HepG2 (cell line): ENCODE data around the gene AGER. TPM values are rescaled to one million over a fixed set of nuclear protein-coding genes. Genes with fewer than 3 reads are reported as not detected.

Experiments
- ATF5 ChIP-seq: sonication (generic); formaldehyde crosslinking; IDR thresholded peaks from 2 replicates; pipeline ENCODE4 v1.4.0; 2020; ENCODE audit warnings: mild to moderate bottlenecking, low read depth, missing genetic modification reagents
- ATRX ChIP-seq: sonication (generic); formaldehyde crosslinking; IDR thresholded peaks from 2 replicates; pipeline ENCODE4 v1.4.0; 2020; ENCODE audit warnings: missing genetic modification reagents, borderline replicate concordance
- BATF2 ChIP-seq: sonication (generic); formaldehyde crosslinking; IDR thresholded peaks from 2 replicates; pipeline ENCODE4 v1.8.0; 2022; ENCODE audit warnings: mild to moderate bottlenecking, missing genetic modification reagents, moderate library complexity
- EHMT2 ChIP-seq: fragments of 200-600 bp; sonication (generic); IDR thresholded peaks from 2 replicates; pipeline ENCODE4 v1.7.0; 2017; ENCODE audit warnings: antibody characterized with exemption, low read depth, low read length, borderline replicate concordance
- ELF1 ChIP-seq: sonication (generic); formaldehyde crosslinking; IDR thresholded peaks from 2 replicates; pipeline ENCODE4 v1.4.0; 2020; ENCODE audit warnings: missing genetic modification reagents
- MTA1 ChIP-seq: sonication (generic); formaldehyde crosslinking; IDR thresholded peaks from 2 replicates; pipeline ENCODE4 v1.4.0; 2020; ENCODE audit warnings: missing genetic modification reagents, mild to moderate bottlenecking, borderline replicate concordance
- POGK ChIP-seq: sonication (generic); formaldehyde crosslinking; conservative IDR thresholded peaks from 2 replicates; pipeline ENCODE4 v1.8.0; 2022; ENCODE audit warnings: mild to moderate bottlenecking, moderate library complexity, missing genetic modification reagents
- SRSF4 ChIP-seq: fragments of 200-400 bp; formaldehyde crosslinking; IDR thresholded peaks from one replicate; pipeline ENCODE4 v1.6.1; 2018; ENCODE audit warnings: mild to moderate bottlenecking, low read depth, low read length, moderate library complexity; ENCODE audit not compliant: poor library complexity, severe bottlenecking
- TP53 ChIP-seq: sonication (generic); formaldehyde crosslinking; conservative IDR thresholded peaks from 2 replicates; pipeline ENCODE4 v1.4.0; 2020; ENCODE audit warnings: missing genetic modification reagents
- ZFP36L1 ChIP-seq: sonication (generic); formaldehyde crosslinking; IDR thresholded peaks from 2 replicates; pipeline ENCODE4 v1.8.0; 2022; ENCODE audit warnings: mild to moderate bottlenecking, missing genetic modification reagents, moderate library complexity
- ZFP37 ChIP-seq: sonication (generic); formaldehyde crosslinking; IDR thresholded peaks from 2 replicates; pipeline ENCODE4 v1.4.0; 2020; ENCODE audit warnings: missing genetic modification reagents, borderline replicate concordance
- ZNF256 ChIP-seq: sonication (generic); formaldehyde crosslinking; conservative IDR thresholded peaks from 2 replicates; pipeline ENCODE4 v1.4.0; 2020; ENCODE audit warnings: missing genetic modification reagents
- ZNF280B ChIP-seq: sonication (generic); formaldehyde crosslinking; IDR thresholded peaks from 2 replicates; pipeline ENCODE4 v1.5.0; 2020; ENCODE audit warnings: missing genetic modification reagents, mild to moderate bottlenecking, borderline replicate concordance
- ZNF460 ChIP-seq: sonication (generic); formaldehyde crosslinking; IDR thresholded peaks from 2 replicates; pipeline ENCODE4 v1.5.1; 2020; ENCODE audit warnings: missing genetic modification reagents, mild to moderate bottlenecking, borderline replicate concordance
- ZNF580 ChIP-seq: IDR thresholded peaks from 2 replicates; pipeline ENCODE4 v1.6.1; 2016; ENCODE audit warnings: low read depth, borderline replicate concordance
- ZNF800 ChIP-seq: sonication (generic); formaldehyde crosslinking; IDR thresholded peaks from 2 replicates; pipeline ENCODE4 v1.4.0; 2020; ENCODE audit warnings: missing genetic modification reagents
- ZSCAN5A ChIP-seq: sonication (generic); formaldehyde crosslinking; IDR thresholded peaks from 2 replicates; pipeline ENCODE4 v1.8.0; 2022; ENCODE audit warnings: mild to moderate bottlenecking, missing genetic modification reagents, borderline replicate concordance
- polyA plus RNA-seq, 8 experiments: library from polyadenylated mRNA; depleted of rRNA in 3 of 8; stranded (reverse) in 7 of 8; unstranded in 1 of 8; fragments of >200 nt; fragmentation: Illumina TruSeq in 4 of 8; extraction: Trizol in 4 of 8; gene quantifications; 2 replicates each; pipeline versions ENCODE4 v1.2.1 to v1.2.3, GENCODE V29; 2011 to 2016; ENCODE audit warnings: low read depth in 4 of 8, missing spikeins in 1 of 8, mixed read lengths in 1 of 8; ENCODE audit not compliant: insufficient read depth in 1 of 8
- total RNA-seq, 5 experiments: library from RNA; depleted of rRNA; stranded (reverse); fragments of >200 nt; fragmentation: Illumina TruSeq; extraction: Trizol; gene quantifications; 2 replicates each; pipeline ENCODE4 v1.2.3, GENCODE V29; 2016; ENCODE audit warnings: low read depth in 1 of 5

AGER gene
- total and polyA plus RNA-seq, 2 of the 13 experiments (the other 11 are each of a cell fraction or from before 2014, with no cell fraction given) = 1.9 to 5.1 TPM

- TF ChIP-seq BATF2 (CRISPR knock-in tag) (peak; percentile 18; the same call in 1 of the 2 replicates), ZSCAN5A (CRISPR knock-in tag) (no peak), ZNF800 (CRISPR knock-in tag) (no peak), ZNF256 (CRISPR knock-in tag) (no peak), ZFP37 (CRISPR knock-in tag) (no peak), ATF5 (no peak), ZNF280B (CRISPR knock-in tag) (no peak; the same call in 1 of the 2 replicates), ZNF460 (CRISPR knock-in tag) (no peak), SRSF4 (no peak), EHMT2 (no peak), TP53 (CRISPR knock-in tag) (no peak), ZFP36L1 (CRISPR knock-in tag) (no peak), POGK (no peak; the same call in 1 of the 2 replicates), ELF1 (CRISPR knock-in tag) (no peak), ATRX (CRISPR knock-in tag) (no peak), ZNF580 (CRISPR knock-in tag) (peak; percentile 32; the same call in 1 of the 2 replicates), MTA1 (CRISPR knock-in tag) (peak; percentile 83; the same call in 1 of the 2 replicates)
Measured at GRCh38 chr6:32154514-32155161, 29.4 kb downstream of the AGER start (continued).
